Right lobe of liver (tissue), 6 donors: Measurements from ENCODE around the gene GSDME. TPM values are rescaled to one million over a fixed set of nuclear protein-coding genes. Genes with fewer than 3 reads are reported as not detected.
A peak's percentile ranks its signal among the peaks of the same experiment; 100 is the strongest.

Source experiments
- ATAC-seq, 4 donors: fragments of 200-7000 bp; cut with Tn5 transposase; one replicate each; pipeline ENCODE4 v1.9.1; 2020; ENCODE audit warnings: mild to moderate bottlenecking in 4 of 4, moderate library complexity in 4 of 4
- DNase-seq, 3 donors: peaks; one replicate each; pipeline ENCODE4 v3.0.0-alpha.2; 2020
- H3K27ac ChIP-seq, 3 donors: fragments of 200-600 bp; one replicate each; pipeline ENCODE4 v1.8.0; 2022
- H3K27me3 ChIP-seq, 2 donors: fragments of 200-600 bp; one replicate each; pipeline ENCODE4 v1.8.0; 2022
- H3K36me3 ChIP-seq, 4 donors: fragments of 200-600 bp; sonication (generic) in 1 of 4; one replicate each; pipeline versions ENCODE4 v1.5.1 to v1.8.0; 2017 to 2022; ENCODE audit warnings: control low read depth in 1 of 4
- H3K4me1 ChIP-seq, 4 donors: fragments of 200-600 bp; sonication (generic) in 1 of 4; one replicate each; pipeline versions ENCODE4 v1.5.1 to v1.8.0; 2017 to 2022; ENCODE audit warnings: control low read depth in 1 of 4
- H3K4me3 ChIP-seq, 3 donors: fragments of 200-600 bp; one replicate each; pipeline ENCODE4 v1.8.0; 2022
- H3K9me3 ChIP-seq, 4 donors: fragments of 200-600 bp; sonication (generic) in 1 of 4; one replicate each; pipeline versions ENCODE4 v1.5.1 to v1.8.0; 2017 to 2022; ENCODE audit warnings: control low read depth in 1 of 4
- POLR2A ChIP-seq: fragments of 450-650 bp; IDR thresholded peaks from one replicate; pipeline ENCODE4 v1.6.1; 2017; ENCODE audit warnings: antibody characterized with exemption, mild to moderate bottlenecking
- WGBS: methylation state at CpG from one replicate; pipeline ENCODE4 v1.1.6; 2018; ENCODE audit warnings: low coverage, low lambda C conversion rate; ENCODE audit not compliant: insufficient coverage; ENCODE audit errors: missing lambda C conversion rate; 5-methylcytosine and 5-hydroxymethylcytosine counted together
- intact Hi-C, 2 donors: fragments of 100-400 bp; cut with DNase I; formaldehyde crosslinking; loops; one replicate each; pipeline versions ENCODE4 v1.11.2 to v1.14.1; 2022
- total RNA-seq, 6 experiments: library from RNA; depleted of rRNA in 2 of 6; stranded (reverse); fragments of >200 nt in 2 of 6; fragmentation: NEBNext Ultra II Directional in 3 of 6; extraction: Animal tissue kit (Norgen Biotek cat#: 25700) in 3 of 6; gene quantifications; one replicate each; pipeline versions ENCODE4 v1.1.0 to v1.2.4, GENCODE V29; 2016 to 2023
- TF ChIP-seq, protein P1 (sequence below), 4 donors: fragments of 200-600 bp in 3 of 4; fragments of 450-650 bp in 1 of 4; IDR thresholded peaks; one replicate each; pipeline versions ENCODE4 v1.5.1 to v1.8.0; 2016 to 2022; ENCODE audit warnings: antibody characterized with exemption in 4 of 4, mild to moderate bottlenecking in 2 of 4
- donor health status: DM: no; HTN: yes; CAD: no.
- donor health status: DM: no; HTN: no; CAD: no.
- donor health status: DM: no; HTN: no; CAD: no.
- donor health status: DM: no; HTN: yes; CAD: no.
- donor health status: DM: no; HTN: yes; CAD: no.

GSDME gene
- total RNA-seq, 6 experiments from 2014 or later, result 3.1 to 10.2 (median 5.8) TPM

GRCh38 chr7:24703296-24703695 lies 54.0 kb downstream of the GSDME start:
- TF ChIP-seq POLR2A, result no peak
- TF ChIP-seq, protein P1, sequence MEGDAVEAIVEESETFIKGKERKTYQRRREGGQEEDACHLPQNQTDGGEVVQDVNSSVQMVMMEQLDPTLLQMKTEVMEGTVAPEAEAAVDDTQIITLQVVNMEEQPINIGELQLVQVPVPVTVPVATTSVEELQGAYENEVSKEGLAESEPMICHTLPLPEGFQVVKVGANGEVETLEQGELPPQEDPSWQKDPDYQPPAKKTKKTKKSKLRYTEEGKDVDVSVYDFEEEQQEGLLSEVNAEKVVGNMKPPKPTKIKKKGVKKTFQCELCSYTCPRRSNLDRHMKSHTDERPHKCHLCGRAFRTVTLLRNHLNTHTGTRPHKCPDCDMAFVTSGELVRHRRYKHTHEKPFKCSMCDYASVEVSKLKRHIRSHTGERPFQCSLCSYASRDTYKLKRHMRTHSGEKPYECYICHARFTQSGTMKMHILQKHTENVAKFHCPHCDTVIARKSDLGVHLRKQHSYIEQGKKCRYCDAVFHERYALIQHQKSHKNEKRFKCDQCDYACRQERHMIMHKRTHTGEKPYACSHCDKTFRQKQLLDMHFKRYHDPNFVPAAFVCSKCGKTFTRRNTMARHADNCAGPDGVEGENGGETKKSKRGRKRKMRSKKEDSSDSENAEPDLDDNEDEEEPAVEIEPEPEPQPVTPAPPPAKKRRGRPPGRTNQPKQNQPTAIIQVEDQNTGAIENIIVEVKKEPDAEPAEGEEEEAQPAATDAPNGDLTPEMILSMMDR (IDR thresholded peaks at IDR 0.05), result no peak
- H3K36me3 ChIP-seq, result no peaks in the 10 kb centered on the region

DNA sequence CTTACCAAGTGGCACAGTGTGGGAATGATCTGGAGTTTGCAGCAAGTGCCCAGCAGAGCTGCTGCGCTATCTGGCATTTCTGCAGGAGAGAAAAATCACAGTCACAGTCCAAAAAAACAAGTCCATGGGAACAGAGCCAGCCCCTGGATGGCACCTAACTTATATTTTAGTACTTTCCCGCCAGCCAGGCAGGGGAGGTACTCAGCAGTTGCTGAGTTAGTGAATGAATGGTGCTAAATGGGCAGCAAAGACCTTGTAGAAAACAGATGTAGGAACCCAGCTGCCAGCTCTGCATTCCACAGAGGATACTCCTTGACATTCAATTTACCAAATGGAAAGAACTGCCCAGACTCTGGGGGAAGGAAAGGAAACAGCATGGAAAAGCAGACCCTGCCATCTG lies 54.5 kb downstream of the GSDME start:
- no peak overlapping the region for H3K4me3 ChIP-seq
- ATAC-seq (no peak), DNase-seq (no peak)
- H3K9me3 ChIP-seq, result no peaks in the 10 kb centered on the region
- H3K27me3 ChIP-seq, result no peaks in the 10 kb centered on the region
- H3K27ac ChIP-seq, result no peak overlapping the region
- TF ChIP-seq, protein P1 (IDR thresholded peaks at IDR 0.05), result no peak
- no peak for TF ChIP-seq POLR2A
- no peaks in the 10 kb centered on the region for H3K4me1 ChIP-seq
- H3K36me3 ChIP-seq, result no peaks in the 10 kb centered on the region
- WGBS, result 57% methylated on average over 2 of the region's 2 CpGs
- intact Hi-C loops, result no loop called here

More at GRCh38 chr7:24703296-24703695, 54.0 kb downstream of the GSDME start:
- Histone ChIP-seq H3K9me3 (no peaks in the 10 kb centered on the region), H3K27ac (no peak overlapping the region), H3K4me1 (no peaks in the 10 kb centered on the region), H3K27me3 (no peaks in the 10 kb centered on the region), H3K4me3 (no peak overlapping the region)
- DNase-seq, result no peak
- 73% methylated on average over 3 of the region's 3 CpGs for WGBS
- intact Hi-C loops, result no loop called here
- no peak for ATAC-seq

DNA sequence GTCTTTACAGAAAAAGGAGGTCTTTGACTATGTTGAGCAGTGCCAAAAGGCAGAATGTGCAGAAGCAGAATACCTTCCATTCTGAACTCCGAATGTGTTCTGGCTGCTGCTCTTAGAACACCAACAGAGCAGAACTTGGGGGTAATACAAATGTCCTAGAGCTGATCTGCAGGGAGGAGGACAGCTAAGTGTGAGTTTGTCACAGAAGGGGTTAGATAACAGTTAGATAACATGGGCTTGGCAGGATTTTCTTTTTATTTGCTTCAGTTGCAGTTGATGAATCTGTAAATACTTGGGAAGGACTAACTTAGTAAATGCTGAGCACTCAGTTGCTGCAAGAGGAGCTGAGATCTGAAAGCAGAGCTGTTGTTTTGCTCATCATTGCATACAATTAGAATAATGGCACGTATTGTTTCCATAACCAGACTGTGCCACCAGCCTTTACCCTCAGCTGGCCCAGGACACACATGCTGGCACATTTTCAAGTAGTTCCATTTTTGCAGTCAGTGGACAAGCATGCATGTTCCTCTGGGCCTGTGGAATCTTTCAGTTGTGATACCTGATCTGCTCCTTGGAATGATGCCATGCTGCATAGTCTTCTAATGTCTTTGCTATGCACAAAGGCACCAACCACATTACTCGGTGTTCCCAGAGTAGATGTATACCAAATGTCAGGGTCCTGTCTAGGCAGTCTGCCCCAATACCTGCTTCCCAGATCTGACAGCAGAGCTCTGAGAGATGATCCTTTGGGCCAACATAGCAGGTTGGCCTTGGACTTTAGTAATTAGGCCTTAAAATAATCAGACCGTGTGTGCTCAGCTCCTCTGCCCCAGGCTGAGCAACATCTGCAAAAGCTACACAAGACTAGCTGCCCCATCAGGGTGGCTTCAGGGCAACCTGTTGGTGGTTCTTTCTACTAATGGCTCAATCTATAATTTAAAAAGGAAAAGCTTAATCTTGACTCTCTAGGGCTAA lies 55.7 kb downstream of the GSDME start:
- H3K27me3 ChIP-seq, result no peaks in the 10 kb centered on the region
- no peak for DNase-seq
- H3K27ac ChIP-seq, result no peak overlapping the region
- intact Hi-C loops, result no loop called here
- H3K4me3 ChIP-seq, result no peak overlapping the region
- H3K4me1 ChIP-seq, result no peaks in the 10 kb centered on the region
- no peaks in the 10 kb centered on the region for H3K36me3 ChIP-seq
- TF ChIP-seq POLR2A, result no peak
- TF ChIP-seq, protein P1 (IDR thresholded peaks at IDR 0.05), result no peak
- no peaks in the 10 kb centered on the region for H3K9me3 ChIP-seq
- WGBS, result 74% methylated on average over 4 of the region's 4 CpGs
- peak in 1 of 4 donors; percentile 24 for ATAC-seq

- Histone ChIP-seq H3K4me1 (no peaks in the 10 kb centered on the region), H3K27ac (no peak overlapping the region), H3K4me3 (no peak overlapping the region), H3K9me3 (no peaks in the 10 kb centered on the region), H3K36me3 (no peaks in the 10 kb centered on the region), H3K27me3 (no peaks in the 10 kb centered on the region)
- 82% methylated on average over 6 of the region's 9 CpGs for WGBS
- no peak for TF ChIP-seq POLR2A
- TF ChIP-seq, protein P1 (IDR thresholded peaks at IDR 0.05), result no peak
- ATAC-seq (no peak), DNase-seq (no peak)
- intact Hi-C loops, result no loop called here
Observed at GRCh38 chr7:24700521-24701260, 56.6 kb downstream of the GSDME start.
